ENCODE measurements around the gene CYP26C1. TPM values are rescaled to one million over a fixed set of nuclear protein-coding genes. Genes with fewer than 3 reads are reported as not detected.

Gene CYP26C1
- total RNA-seq (2016; rRNA removed; fragmentation: Illumina TruSeq; extraction: Trizol) (0.02 TPM in 1 of 2 replicates, not detected in the other), polyA plus RNA-seq (2011; rRNA removed) (not detected in 2 replicates), polyA minus RNA-seq (2011; rRNA and poly(A)+ RNA removed; ENCODE audit: low replicate concordance) (0.07 and 0.26 TPM in 2 replicates), Bru-seq, nascent RNA (percentile 43 among the genes with signal in this experiment), BruChase-seq, experiment 1, labeled RNA remaining after a 6-hour chase (percentile 38 among the genes with signal in this experiment), BruChase-seq, experiment 2, labeled RNA remaining after a 2-hour chase (percentile 42 among the genes with signal in this experiment)
- not detected in 2 replicates for total RNA-seq (2016; cell fraction: cytosol; rRNA removed; fragmentation: Illumina TruSeq; extraction: Trizol; ENCODE audit: low read depth)
- 0.02 TPM in 1 of 2 replicates, not detected in the other for total RNA-seq (2016; cell fraction: insoluble cytoplasmic fraction; rRNA removed; fragmentation: Illumina TruSeq; extraction: Trizol)
- total RNA-seq (2016; cell fraction: membrane; rRNA removed; fragmentation: Illumina TruSeq; extraction: Trizol): not detected in 2 replicates
- 0.12 and 0.19 TPM in 2 replicates for total RNA-seq (2016; cell fraction: nucleus; rRNA removed; fragmentation: Illumina TruSeq; extraction: Trizol)
- polyA plus RNA-seq (2011; cell fraction: cytosol; rRNA removed): not detected in 2 replicates
- 0.35 and 0.42 TPM in 2 replicates for polyA plus RNA-seq (2011; cell fraction: nucleus; rRNA removed)
- polyA plus RNA-seq (2012): not detected in 2 replicates
- polyA plus RNA-seq (2016; cell fraction: cytosol; fragmentation: Illumina TruSeq; extraction: Trizol; ENCODE audit: low read depth): not detected in 2 replicates
- not detected in 2 replicates for polyA plus RNA-seq (2016; cell fraction: insoluble cytoplasmic fraction; fragmentation: Illumina TruSeq; extraction: Trizol; ENCODE audit: low read depth)
- polyA plus RNA-seq (2016; cell fraction: membrane; fragmentation: Illumina TruSeq; extraction: Trizol; ENCODE audit: low read depth): not detected in 2 replicates
- not detected in 2 replicates for polyA plus RNA-seq (2016; cell fraction: nucleus; fragmentation: Illumina TruSeq; extraction: Trizol; ENCODE audit: insufficient read depth, low read depth)
- not detected in 2 replicates for polyA minus RNA-seq (2011; cell fraction: cytosol; rRNA and poly(A)+ RNA removed)
- 0.87 and 1.5 TPM in 2 replicates for polyA minus RNA-seq (2011; cell fraction: nucleus; rRNA and poly(A)+ RNA removed)
- long read RNA-seq, experiment 1: 0 reads
- long read RNA-seq, experiment 2: 0 reads

- no peak within 1 kb of the TSS for H2AFZ ChIP-seq (ENCODE audit: low read length)
- H3K9me3 ChIP-seq (ENCODE audit: low read length): no peaks in the 10 kb centered on the region
- intact Hi-C loops (cut with micrococcal nuclease; ENCODE audit: unreplicated experiment) (no loop called here), in situ Hi-C loops (cut with HindIII; ENCODE audit: extremely low pct_ligation_motif_present, low pct_unique_long_range_greater_than_20kb) (no loop called here)
- TF ChIP-seq SMARCE1 (IDR thresholded peaks at IDR 0.05; ENCODE audit: borderline replicate concordance): no peak
- no peak for TF ChIP-seq HOXA3 (CRISPR knock-in tag; IDR thresholded peaks at IDR 0.05)
- no peak for TF ChIP-seq RCOR2 (CRISPR knock-in tag; IDR thresholded peaks at IDR 0.05)
- TF ChIP-seq ZNF501 (CRISPR knock-in tag; IDR thresholded peaks at IDR 0.05): no peak
- no peak for TF ChIP-seq ZNF530 (CRISPR knock-in tag; IDR thresholded peaks at IDR 0.05; ENCODE audit: low read depth)
- no peak for TF ChIP-seq NFRKB (IDR thresholded peaks at IDR 0.05)
- TF ChIP-seq IRF1 (CRISPR knock-in tag; IDR thresholded peaks at IDR 0.05; ENCODE audit: low read depth): no peak
- TF ChIP-seq CSRNP2 (CRISPR knock-in tag; conservative IDR thresholded peaks at IDR 0.05; ENCODE audit: low read depth): no peak
- CTCF ChIA-PET (ENCODE audit: low intra/inter-chr PET ratio, low total read pairs): no interaction called here
- no TSS peak for BruUV-seq (replicated peaks)
- no peak for FAIRE-seq
- H3K4me1 ChIP-seq (ENCODE audit: insufficient read depth, low read length): no peaks in the 10 kb centered on the region
- no peak within 1 kb of the TSS for H3K27ac ChIP-seq (ENCODE audit: extremely low read length, insufficient read depth, low read length)
- 96% methylated on average over 53 of the region's 67 CpGs for WGBS (ENCODE audit: low lambda C conversion rate)
- POLR2A ChIA-PET: no interaction called here
- no peak for DNase-seq (ENCODE audit: low spot score)
- H3K4me3 ChIP-seq (replicated peaks in 1 of 3; ENCODE audit: insufficient read depth in 1 of 3, low read depth in 2 of 3, low read length in 3 of 3): no peak within 1 kb of the TSS
- ATAC-seq: no peak
- H3K27me3 ChIP-seq (ENCODE audit: control insufficient read depth in 1 of 2, insufficient read depth in 2 of 2, low read length in 2 of 2): no peaks in the 10 kb centered on the region
- no peak within 1 kb of the TSS for H3K9ac ChIP-seq (ENCODE audit: insufficient read depth, low read depth, low read length)
- H4K20me1 ChIP-seq (ENCODE audit: insufficient read depth, low read length): no peaks in the 10 kb centered on the region
- no peaks in the 10 kb centered on the region for H3K79me2 ChIP-seq (ENCODE audit: insufficient read depth, low read length)
- H3K4me2 ChIP-seq (ENCODE audit: low read depth, low read length): no peak within 1 kb of the TSS
- peaks cover 0 to 14% of the 10 kb centered on the region in 2 experiments; a peak in 3 of 5 replicates for H3K36me3 ChIP-seq (replicated peaks in 1 of 2; ENCODE audit: control insufficient read depth in 1 of 2, insufficient read depth in 2 of 2, low read length in 2 of 2)
These were observed at the start of gene CYP26C1 for GRCh38 chr10:93059975-93060886. TSS of gene CYP26C1 (plus strand) at chr10:93060798. CDS start at chr10:93061264, 466 bp downstream.
